Adrenal gland (tissue), 12 donors: ENCODE measurements around the gene DCXR. TPM values are rescaled to one million over a fixed set of nuclear protein-coding genes. Genes with fewer than 3 reads are reported as not detected.

Experiments
- DNase-seq, 7 donors: peaks; one replicate each; pipeline ENCODE4 v3.0.0-alpha.2; 2019 to 2020
- H3K27ac ChIP-seq, 5 donors: fragments of 200-600 bp; sonication (generic) in 4 of 5; 1 replicate in 3 of 5; 2 replicates in 2 of 5; pipeline versions ENCODE4 v1.5.1 to v1.8.0; 2016 to 2020; ENCODE audit warnings: mild to moderate bottlenecking in 1 of 5
- H3K27me3 ChIP-seq: fragments of 200-600 bp; 2 replicates; pipeline ENCODE4 v1.8.0; 2021
- H3K36me3 ChIP-seq, 2 donors: fragments of 200-600 bp; replicated peaks in 1 of 2; 1 replicate in 1 of 2; 2 replicates in 1 of 2; pipeline versions ENCODE4 v1.5.1 to v1.8.0; 2018 to 2022
- H3K4me1 ChIP-seq, 2 donors: fragments of 200-600 bp; replicated peaks in 1 of 2; 1 replicate in 1 of 2; 2 replicates in 1 of 2; pipeline versions ENCODE4 v1.5.1 to v1.8.0; 2018 to 2021
- H3K4me3 ChIP-seq, 4 donors: fragments of 200-600 bp; sonication (generic) in 3 of 4; one replicate each; pipeline ENCODE4 v1.5.1; 2016 to 2018
- H3K9me3 ChIP-seq, 3 donors: fragments of 200-600 bp; sonication (generic) in 1 of 3; replicated peaks in 1 of 3; 1 replicate in 2 of 3; 2 replicates in 1 of 3; pipeline versions ENCODE4 v1.5.1 to v1.8.0; 2016 to 2021
- CTCF ChIP-seq, 6 experiments: fragments of 450-650 bp in 4 of 6; fragments of 200-600 bp in 2 of 6; sonication (generic) in 1 of 6; IDR thresholded peaks; 1 replicate in 5 of 6; 2 replicates in 1 of 6; pipeline versions ENCODE4 v1.5.1 to v1.8.0; 2016 to 2021; ENCODE audit warnings: antibody characterized with exemption in 6 of 6, mild to moderate bottlenecking in 2 of 6, moderate library complexity in 1 of 6
- POLR2A ChIP-seq, 2 donors: fragments of 450-650 bp; IDR thresholded peaks; one replicate each; pipeline ENCODE4 v1.6.1; 2017; ENCODE audit warnings: antibody characterized with exemption in 2 of 2, mild to moderate bottlenecking in 2 of 2, moderate library complexity in 1 of 2
- WGBS, 4 donors: extraction: QIAGEN DNeasy Blood & Tissue Kit in 2 of 4; methylation state at CpG; one replicate each; pipeline versions ENCODE4 v1.1.5 to v1.1.7; 2013 to 2017; 5-methylcytosine and 5-hydroxymethylcytosine counted together
- intact Hi-C, 2 donors: fragments of 100-400 bp; cut with DNase I; formaldehyde crosslinking; loops; one replicate each; pipeline versions ENCODE4 v1.14.1 to v1.15.0; 2022 to 2023
- polyA plus RNA-seq, 3 donors: library from polyadenylated mRNA; stranded (reverse); fragments of 200-250 nt in 2 of 3; fragments of 350-450 nt in 1 of 3; fragmentation: Illumina TruSeq in 1 of 3; extraction: RNeasy Lipid Tissue Mini Kit (QIAGEN cat#74804) in 1 of 3; gene quantifications; one replicate each; pipeline ENCODE4 v1.2.3, GENCODE V29; 2013 to 2014
- total RNA-seq, 9 donors: library from RNA; depleted of rRNA in 4 of 9; stranded (reverse); fragments of >200 nt in 4 of 9; fragments of 120-200 nt in 1 of 9; fragmentation: NEBNext Ultra II Directional in 1 of 9; extraction: Animal tissue kit (Norgen Biotek cat#: 25700) in 1 of 9; gene quantifications; one replicate each; pipeline versions ENCODE4 v1.1.0 to v1.2.4, GENCODE V29; 2013 to 2023
- donor health status: healthy with polysubstance abuse.
- donor health status: Bipolar disorder and iron deficiency.
- donor health status: DM: yes; HTN: yes; CAD: no.
- donor health status: DM: no; HTN: no; CAD: no.
- donor health status: DM: no; HTN: no; CAD: no.
- donor health status: DM: yes; HTN: yes; CAD: no.

The DCXR gene
- total and polyA plus RNA-seq, 12 donors = 66.9 to 183 (median 104) TPM

- H3K9me3 ChIP-seq = no peaks in the 10 kb centered on the region
- no peaks in the 10 kb centered on the region for H3K27me3 ChIP-seq
- H3K4me3 ChIP-seq = no peak overlapping the region
- H3K36me3 ChIP-seq = no peaks in the 10 kb centered on the region
- intact Hi-C loops = no loop called here
- DNase-seq = no peak
- TF ChIP-seq CTCF (IDR thresholded peaks at IDR 0.05) (no peak), POLR2A (IDR thresholded peaks at IDR 0.05) (no peak)
- H3K4me1 ChIP-seq = no peaks in the 10 kb centered on the region
- 89 to 92% (median 92%) methylated on average over 9 to 39 of the region's 39 CpGs for WGBS, 4 donors
- H3K27ac ChIP-seq = no peak overlapping the region
These were observed 26.6 kb downstream of the DCXR start for GRCh38 chr17:82010575-82011525.

- TF ChIP-seq CTCF (IDR thresholded peaks at IDR 0.05) = no peak
- TF ChIP-seq POLR2A (IDR thresholded peaks at IDR 0.05) = no peak
- WGBS, 4 donors = 81 to 87% (median 85%) methylated on average over 10 to 15 of the region's 15 CpGs
- intact Hi-C loops = no loop called here
- Histone ChIP-seq H3K4me3 (no peak overlapping the region), H3K36me3 (no peaks in the 10 kb centered on the region), H3K9me3 (no peaks in the 10 kb centered on the region), H3K4me1 (no peaks in the 10 kb centered on the region), H3K27ac (no peak overlapping the region), H3K27me3 (no peaks in the 10 kb centered on the region)
- no peak for DNase-seq
These were observed 28.1 kb downstream of the DCXR start for GRCh38 chr17:82009413-82009812.

GRCh38 chr17:82008941-82009405, 28.5 kb downstream of the DCXR start:
- H3K9me3 ChIP-seq = no peaks in the 10 kb centered on the region
- 75 to 92% (median 92%) methylated on average over 11 to 28 of the region's 28 CpGs; no CpG with 5 or more reads in 1 of the 4 donors for WGBS, 4 donors
- TF ChIP-seq CTCF (IDR thresholded peaks at IDR 0.05) (no peak), POLR2A (IDR thresholded peaks at IDR 0.05) (no peak)
- no peak for DNase-seq
- no peak overlapping the region for H3K27ac ChIP-seq
- intact Hi-C loops = no loop called here
- H3K4me3 ChIP-seq = no peak overlapping the region
- no peaks in the 10 kb centered on the region for H3K36me3 ChIP-seq
- H3K4me1 ChIP-seq = peaks cover 0 to 3% of the 10 kb centered on the region in 2 donors
- H3K27me3 ChIP-seq = no peaks in the 10 kb centered on the region

GRCh38 chr17:82008258-82008940, 29.1 kb downstream of the DCXR start:
- DNase-seq = no peak
- WGBS, 4 donors = 89 to 93% (median 91%) methylated on average over 18 to 26 of the region's 26 CpGs
- Histone ChIP-seq H3K36me3 (no peaks in the 10 kb centered on the region), H3K4me3 (no peak overlapping the region), H3K9me3 (no peaks in the 10 kb centered on the region), H3K4me1 (peaks cover 2 to 9% of the 10 kb centered on the region in 2 donors), H3K27me3 (no peaks in the 10 kb centered on the region), H3K27ac (no peak overlapping the region)
- intact Hi-C loops = no loop called here
- TF ChIP-seq CTCF (IDR thresholded peaks at IDR 0.05) (no peak), POLR2A (IDR thresholded peaks at IDR 0.05) (no peak)
